Measurements from ENCODE around the gene MRPL36.

MRPL36 gene

DNA sequence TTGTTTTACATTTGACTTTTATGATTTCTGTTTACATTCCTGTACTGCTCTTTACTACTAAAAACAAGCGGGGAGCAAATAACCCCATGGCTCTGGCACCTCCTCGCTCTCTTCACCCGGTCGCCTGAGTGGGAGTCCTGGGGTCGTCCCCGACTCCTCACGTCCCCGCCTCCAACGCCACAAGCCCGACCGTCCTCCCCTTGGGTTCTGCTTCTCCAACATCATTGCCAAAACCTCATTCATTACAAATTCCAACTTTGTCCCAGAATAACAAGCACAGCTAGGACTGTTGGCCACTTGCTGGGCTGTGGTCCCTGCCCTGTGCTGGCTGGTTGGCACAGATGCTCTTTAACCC lies 35.1 kb downstream of the MRPL36 start:
- DNase-seq (ENCODE audit: low read depth), result no peak

DNA sequence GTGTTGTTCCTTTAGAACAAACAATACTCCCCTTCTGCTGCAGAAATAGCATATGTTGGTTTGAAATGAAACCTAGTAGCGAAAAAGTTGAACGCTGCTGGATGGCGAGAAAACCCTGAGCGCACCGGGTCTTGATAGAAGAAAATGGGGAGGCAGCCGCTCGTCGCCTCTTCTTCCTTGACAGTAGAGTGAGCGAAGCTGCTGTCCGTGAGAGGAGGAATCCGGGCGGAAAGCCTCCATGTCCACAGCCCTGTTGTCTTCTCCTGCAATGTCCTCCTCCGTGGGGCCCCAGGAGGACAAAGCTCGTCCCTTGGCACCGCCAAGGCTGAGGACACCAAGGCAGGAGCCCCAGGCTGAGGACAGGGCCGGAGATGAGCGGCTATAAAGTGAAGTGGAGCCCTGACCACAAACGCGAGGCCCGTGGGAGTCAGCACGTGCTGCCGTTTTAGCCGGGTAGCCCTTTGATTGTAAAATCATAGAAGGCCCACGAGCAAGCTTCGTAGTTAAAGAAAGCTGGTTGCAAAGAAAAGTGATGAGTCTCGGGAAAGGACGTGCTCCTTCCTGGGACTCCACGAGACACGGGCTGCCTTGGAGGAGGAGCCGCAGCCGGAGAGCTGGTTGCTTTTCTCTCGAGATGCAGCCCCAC lies 35.6 kb downstream of the MRPL36 start:
- no peak for DNase-seq (ENCODE audit: low read depth)

- DNase-seq (ENCODE audit: low read depth), result peak; percentile 16
Measured at GRCh38 chr5:1763548-1763911, 36.1 kb downstream of the MRPL36 start.

DNA sequence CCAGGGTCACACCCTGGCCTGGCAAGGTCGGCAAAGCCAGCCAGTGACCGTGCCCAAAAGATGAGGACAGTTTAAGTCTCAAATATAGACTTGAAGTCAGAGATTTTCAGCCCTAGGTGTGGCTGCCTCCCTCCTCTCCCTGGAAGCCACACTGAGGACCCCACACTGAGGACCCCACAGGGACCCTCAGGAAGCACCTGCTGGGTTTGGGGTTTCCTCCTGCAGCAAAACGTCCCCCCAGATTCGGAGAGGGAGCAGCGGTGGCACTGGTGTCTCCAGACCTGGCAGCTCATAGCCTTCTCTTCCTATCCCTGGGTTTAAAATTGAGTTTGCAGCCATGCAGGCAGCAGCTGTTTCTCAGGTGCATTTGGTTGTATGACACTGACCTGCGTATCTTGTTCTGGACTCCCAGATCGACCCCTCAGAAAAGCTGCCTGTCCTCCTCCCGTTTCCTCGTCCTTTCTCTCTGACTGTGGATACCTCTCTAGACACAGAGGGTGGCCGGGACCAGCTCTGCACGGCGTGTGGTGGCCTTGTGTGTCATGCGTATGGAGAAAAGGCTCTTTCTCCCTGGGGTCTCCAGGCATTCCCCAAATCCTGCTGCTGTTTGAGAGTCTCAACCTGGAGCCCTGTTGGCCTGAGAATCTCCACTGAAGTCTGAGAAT lies 36.6 kb downstream of the MRPL36 start:
- no peak for DNase-seq (ENCODE audit: low read depth)

DNA sequence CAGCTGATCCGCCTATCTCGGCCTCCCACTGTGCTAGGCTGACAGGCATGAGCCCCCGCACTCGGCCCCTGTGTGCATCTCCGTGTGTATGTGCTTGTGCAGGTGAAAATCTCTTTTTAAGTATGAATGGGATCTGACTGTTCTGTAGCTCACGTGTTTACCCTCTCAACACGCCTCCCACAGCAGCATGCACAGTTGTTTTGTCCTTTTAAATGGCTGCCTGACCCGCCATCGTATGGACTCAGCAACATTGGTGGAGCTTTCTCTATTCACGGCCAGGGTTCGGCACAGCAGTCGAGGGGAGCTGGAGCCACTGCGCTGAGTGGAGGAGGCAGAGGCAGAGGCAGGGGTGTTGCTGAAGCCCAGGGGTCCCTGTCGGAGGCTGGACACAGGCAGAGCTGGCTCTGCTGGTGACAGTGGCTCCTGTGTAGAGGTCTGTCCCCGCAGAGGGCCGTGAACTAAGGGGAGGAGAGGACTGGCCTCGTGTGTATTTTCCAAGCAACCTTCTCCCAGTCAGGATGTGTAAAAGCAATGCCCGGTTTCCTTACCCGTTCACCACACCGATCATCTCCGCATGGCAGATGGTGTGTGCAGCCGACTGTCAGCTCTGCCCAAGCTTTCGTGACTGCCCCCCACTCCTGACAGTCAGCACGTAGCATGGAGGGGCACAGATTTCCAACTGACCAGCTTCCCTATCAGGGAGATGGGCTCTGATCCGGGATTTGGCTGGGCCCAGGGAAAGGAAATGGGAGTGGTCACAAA lies 37.3 kb downstream of the MRPL36 start:
- no peak for DNase-seq (ENCODE audit: low read depth)

GRCh38 chr5:1761453-1761755 lies 38.2 kb downstream of the MRPL36 start:
- no peak for DNase-seq (ENCODE audit: low read depth)

- DNase-seq (ENCODE audit: low read depth), result no peak
Measured at GRCh38 chr5:1760656-1761452, 38.8 kb downstream of the MRPL36 start.

DNA sequence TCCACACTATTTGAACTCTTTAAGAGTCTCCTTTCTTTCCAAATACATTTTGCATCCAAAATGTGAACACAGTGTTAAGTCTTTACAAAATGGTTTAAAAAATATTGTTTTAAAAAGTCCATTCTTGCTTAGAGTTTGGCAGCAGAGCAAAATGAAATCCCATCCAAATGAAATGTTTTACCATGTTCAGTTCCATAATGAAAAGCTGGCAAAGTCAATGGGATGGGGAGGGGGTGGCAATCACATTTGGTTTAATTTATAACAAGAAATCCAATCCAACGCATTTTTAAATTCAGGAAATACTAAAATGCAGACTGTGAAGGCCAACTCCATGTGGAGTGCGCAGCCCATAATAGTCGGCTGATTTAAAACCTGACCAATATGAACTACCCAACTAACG lies 39.4 kb downstream of the MRPL36 start:
- DNase-seq (ENCODE audit: low read depth), result no peak

GRCh38 chr5:1759378-1759970 lies 40.2 kb downstream of the MRPL36 start:
- no peak for DNase-seq (ENCODE audit: low read depth)

- DNase-seq (ENCODE audit: low read depth), result no peak
Measured at GRCh38 chr5:1758574-1758973, 41.1 kb downstream of the MRPL36 start.

DNA sequence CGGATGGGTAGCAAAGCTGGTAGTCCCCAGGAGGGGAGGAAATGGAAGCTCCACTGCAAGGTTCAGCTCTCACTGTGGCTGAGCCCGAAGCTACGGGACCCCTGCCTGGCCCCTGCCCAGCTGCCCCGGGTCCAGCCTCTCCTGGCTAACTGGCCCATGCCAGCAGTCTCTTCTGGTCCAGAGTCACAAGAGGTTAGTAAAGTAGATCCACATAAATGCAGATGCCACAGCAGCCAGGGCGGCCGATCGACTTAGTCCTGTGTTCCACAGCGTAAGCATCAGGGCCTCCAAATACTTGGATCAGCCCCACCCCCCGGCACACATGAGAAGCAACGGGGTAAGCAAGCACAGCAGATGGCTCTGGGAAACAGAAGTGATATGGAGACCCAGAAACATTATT lies 42.1 kb downstream of the MRPL36 start:
- no peak for DNase-seq (ENCODE audit: low read depth)

- DNase-seq (ENCODE audit: low read depth), result no peak
Measured at GRCh38 chr5:1756481-1756880, 43.2 kb downstream of the MRPL36 start.

GRCh38 chr5:1755321-1755949 lies 44.2 kb downstream of the MRPL36 start:
- no peak for DNase-seq (ENCODE audit: low read depth)

DNA sequence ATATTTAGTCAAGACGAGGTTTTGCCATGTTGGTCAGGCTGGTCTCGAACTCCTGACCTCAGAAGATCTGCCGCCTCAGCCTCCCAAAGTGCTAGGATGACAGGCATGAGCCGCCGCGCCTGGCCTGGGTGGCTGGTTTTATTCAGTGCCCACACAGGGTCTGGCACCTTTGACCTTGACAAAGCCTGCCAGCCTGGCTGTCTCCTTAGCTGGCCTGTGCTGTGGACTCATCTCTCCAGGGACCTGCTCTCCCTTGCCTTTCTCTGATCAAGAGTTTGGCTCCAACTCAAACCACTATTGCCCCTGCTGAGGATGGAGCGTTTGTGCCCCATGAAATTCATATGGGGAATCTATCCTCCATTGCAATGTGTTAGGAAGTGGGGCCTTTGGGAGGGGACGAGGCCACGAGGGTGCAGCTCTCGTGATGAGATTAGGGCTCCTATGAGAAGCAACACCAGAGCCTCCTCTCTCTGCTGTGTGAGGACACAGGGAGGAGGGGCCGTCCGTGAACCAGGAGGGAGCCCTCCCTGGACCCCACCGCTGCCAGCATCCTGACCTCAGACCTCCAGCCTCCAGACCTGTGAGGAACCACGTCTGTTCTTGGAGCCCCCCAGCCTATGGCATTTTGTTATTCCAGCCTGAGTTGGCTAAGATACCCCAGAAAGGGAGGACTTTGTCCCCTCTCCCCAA lies 45.0 kb downstream of the MRPL36 start:
- DNase-seq (ENCODE audit: low read depth), result no peak

DNA sequence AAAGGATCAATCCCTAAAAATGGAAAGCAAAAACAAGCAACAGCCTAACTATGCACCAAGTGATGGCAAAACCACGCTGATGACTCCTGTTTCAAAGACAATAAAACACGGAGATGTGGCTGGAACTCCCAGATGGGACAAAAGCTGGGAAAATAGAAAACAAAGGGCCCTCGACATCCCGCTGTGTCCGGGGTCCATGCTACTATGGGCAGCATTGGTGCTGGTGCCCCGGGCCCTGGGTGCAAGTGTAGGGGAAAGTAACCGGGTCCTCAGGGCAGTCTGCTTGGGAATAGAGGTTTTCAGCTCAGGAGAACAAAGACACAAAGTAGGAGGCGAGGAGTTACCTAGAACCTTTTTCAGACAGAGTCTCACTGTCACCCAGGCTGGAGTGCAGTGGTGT lies 46.1 kb downstream of the MRPL36 start:
- no peak for DNase-seq (ENCODE audit: low read depth)

DNA sequence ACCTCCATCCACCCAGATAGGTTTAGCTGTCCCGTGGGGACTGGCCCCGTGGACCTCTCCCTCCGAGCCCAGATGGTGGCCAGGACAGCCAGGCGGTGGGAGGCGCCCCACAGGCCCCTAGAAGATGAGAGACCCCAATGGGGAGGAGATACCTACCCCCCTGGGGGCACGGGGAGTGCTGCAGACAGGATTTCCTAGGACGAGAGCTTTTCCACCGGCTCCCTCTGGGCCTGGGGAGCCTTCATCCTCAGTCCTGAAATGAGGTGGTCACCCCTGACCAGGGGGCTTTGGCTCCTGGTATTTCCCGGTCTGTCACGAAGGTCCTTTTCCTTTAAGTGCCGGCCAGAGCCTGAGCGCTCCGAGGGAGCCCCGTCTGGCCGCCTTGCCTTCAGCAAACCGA lies 46.8 kb downstream of the MRPL36 start:
- DNase-seq (ENCODE audit: low read depth), result no peak

- DNase-seq (ENCODE audit: low read depth), result no peak
Measured at GRCh38 chr5:1751864-1752822, 47.5 kb downstream of the MRPL36 start.

- no peak for DNase-seq (ENCODE audit: low read depth)
Measured at GRCh38 chr5:1751026-1751863, 48.4 kb downstream of the MRPL36 start.

- DNase-seq (ENCODE audit: low read depth), result no peak
Measured at GRCh38 chr5:1750469-1750868, 49.2 kb downstream of the MRPL36 start.

All from activated T-cell treated with anti-CD3 and anti-CD28 coated beads for 1 hour (primary cell).